Measurements from ENCODE around the gene KDM4B. TPM values are rescaled to one million over a fixed set of nuclear protein-coding genes. Genes with fewer than 3 reads are reported as not detected.

KDM4B gene
- total and polyA plus RNA-seq, 2 of the 8 experiments (the other 6 are each of a cell fraction or from before 2014, with no cell fraction given): 12.0 to 31.9 TPM

GRCh38 chr19:5141850-5142724 lies 173.2 kb downstream of the KDM4B start:
- Histone ChIP-seq H2BK12ac (ENCODE audit: low read depth, low read length) (no peak overlapping the region), H2AFZ (ENCODE audit: low read length) (no peak overlapping the region), H3K27ac (ENCODE audit: low read depth, low read length) (no peak overlapping the region), H2BK5ac (ENCODE audit: low read depth, low read length) (no peak overlapping the region), H2BK20ac (ENCODE audit: low read length) (no peak overlapping the region), H3K79me1 (ENCODE audit: low read depth, low read length) (peaks cover 2% of the 10 kb centered on the region; the same call in 1 of the 2 replicates), H3K4me1 (replicated peaks in 1 of 4; ENCODE audit: control insufficient read depth in 3 of 4, insufficient read depth in 4 of 4, low read length in 3 of 4) (peaks cover 0 to 5% (median 0%) of the 10 kb centered on the region in 4 experiments; a peak in 2 of 7 replicates), H4K5ac (ENCODE audit: insufficient read length, low read depth, low read length) (no peak overlapping the region), H2BK120ac (replicated peaks; ENCODE audit: low read depth, low read length) (no peak overlapping the region), H3K4ac (replicated peaks; ENCODE audit: insufficient read length, low read depth, low read length) (no peak overlapping the region), H3K27me3 (replicated peaks in 1 of 4; ENCODE audit: control insufficient read depth in 3 of 4, extremely low read depth in 1 of 4, insufficient read depth in 3 of 4, low read length in 3 of 4) (no peaks in the 10 kb centered on the region), H3K23ac (ENCODE audit: insufficient read length) (no peak overlapping the region), H3K9ac (replicated peaks in 1 of 4; ENCODE audit: extremely low read depth in 1 of 4, low read depth in 3 of 4, low read length in 3 of 4) (no peak overlapping the region), H2BK15ac (ENCODE audit: low read length) (no peak overlapping the region), H4K91ac (replicated peaks; ENCODE audit: insufficient read length, low read length) (no peak overlapping the region), H3K4me3 (ENCODE audit: extremely low read depth in 1 of 4, insufficient read depth in 2 of 4, low read depth in 3 of 4, low read length in 4 of 4) (no peak overlapping the region), H3K9me3 (ENCODE audit: insufficient read depth in 2 of 2, low read depth in 1 of 2, low read length in 1 of 2) (no peaks in the 10 kb centered on the region), H3K18ac (ENCODE audit: extremely low read depth, low read length) (no peak overlapping the region), H3K4me2 (ENCODE audit: insufficient read depth in 1 of 2, low read depth in 2 of 2, low read length in 2 of 2) (no peak overlapping the region), H3K79me2 (ENCODE audit: control insufficient read depth in 1 of 2, insufficient read depth in 2 of 2, low read length in 2 of 2) (no peaks in the 10 kb centered on the region), H2AK5ac (ENCODE audit: low read depth, low read length) (no peak overlapping the region), H4K20me1 (replicated peaks in 1 of 2; ENCODE audit: control insufficient read depth in 1 of 2, insufficient read depth in 2 of 2, low read length in 2 of 2) (peaks cover 0 to 2% of the 10 kb centered on the region in 2 experiments), H3K36me3 (ENCODE audit: control insufficient read depth in 2 of 4, insufficient read depth in 4 of 4, low read length in 3 of 4) (peaks cover 2 to 11% (median 7%) of the 10 kb centered on the region in 4 experiments; a peak in 3 of 8 replicates), H3K56ac (replicated peaks; ENCODE audit: insufficient read length, low read depth, low read length) (no peak overlapping the region), H4K8ac (ENCODE audit: extremely low read depth, insufficient read depth, low read length) (no peak overlapping the region), H3K14ac (ENCODE audit: insufficient read length) (no peak overlapping the region), H3K23me2 (ENCODE audit: low read depth, low read length) (no peaks in the 10 kb centered on the region; the same call in 1 of the 2 replicates)
- FAIRE-seq (no peak), DNase-seq (ENCODE audit: low read depth in 1 of 2, low spot score in 2 of 2) (no peak)
- ChIA-PET POLR2A (ENCODE audit: partially characterized antibody) (interaction anchor here (1.0 kb wide), 1 partner anchor 12 kb away, joined by 3 read pairs; no protein-coding TSS in a partner anchor), CTCF (ENCODE audit: partially characterized antibody) (interaction anchor here (0.7 to 4.7 kb wide), 8 partner anchors 9 to 103 kb away, joined by 3 to 25 read pairs (median 3); no protein-coding TSS in a partner anchor)
- WGBS, 2 experiments (ENCODE audit: extremely low coverage in 1 of 2, insufficient coverage in 1 of 2, insufficient read length in 1 of 2, insufficient replicate concordance in 2 of 2, low coverage in 1 of 2, low lambda C conversion rate in 2 of 2, missing lambda C conversion rate in 1 of 2): 93% methylated on average over 33 of the region's 36 CpGs; no CpG with 5 or more reads in 1 of the 2 experiments
- TF ChIP-seq GTF2F1 (IDR thresholded peaks at IDR 0.05; ENCODE audit: borderline replicate concordance, low read depth, low read length) (no peak), PHF8 (conservative IDR thresholded peaks at IDR 0.05; ENCODE audit: low read depth, low read length) (no peak), TAF7 (optimal IDR thresholded peaks at IDR 0.05; ENCODE audit: borderline replicate concordance, low read depth, low read length) (no peak), TBP (IDR thresholded peaks at IDR 0.05; ENCODE audit: low read depth, low read length) (no peak), RXRA (IDR thresholded peaks at IDR 0.05; ENCODE audit: insufficient read depth, low read depth, low read length) (no peak), CTCF (IDR thresholded peaks at IDR 0.05; ENCODE audit: control extremely low read depth in 1 of 3, insufficient read depth in 1 of 3, low read depth in 1 of 3, low read length in 3 of 3) (no peak), EP300 (IDR thresholded peaks at IDR 0.05; ENCODE audit: borderline replicate concordance in 1 of 2, low read depth in 2 of 2, low read length in 2 of 2) (no peak), KDM5A (IDR thresholded peaks at IDR 0.05; ENCODE audit: low read length) (no peak)
